ENCODE data around the gene MINK1.

DNA sequence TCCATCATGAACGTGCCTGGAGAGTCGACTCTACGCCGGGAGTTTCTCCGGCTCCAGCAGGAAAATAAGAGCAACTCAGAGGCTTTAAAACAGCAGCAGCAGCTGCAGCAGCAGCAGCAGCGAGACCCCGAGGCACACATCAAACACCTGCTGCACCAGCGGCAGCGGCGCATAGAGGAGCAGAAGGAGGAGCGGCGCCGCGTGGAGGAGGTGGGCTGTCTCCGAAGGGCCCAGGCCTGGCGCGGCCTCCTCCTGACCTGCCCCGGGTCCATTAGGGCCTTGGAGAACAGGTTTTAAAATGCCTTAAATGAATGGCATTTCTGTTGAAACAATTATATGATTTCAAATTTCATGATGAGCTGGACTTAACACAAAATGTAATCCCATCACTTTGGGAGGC lies 54.4 kb downstream of the MINK1 start:
- TF ChIP-seq, protein P1, sequence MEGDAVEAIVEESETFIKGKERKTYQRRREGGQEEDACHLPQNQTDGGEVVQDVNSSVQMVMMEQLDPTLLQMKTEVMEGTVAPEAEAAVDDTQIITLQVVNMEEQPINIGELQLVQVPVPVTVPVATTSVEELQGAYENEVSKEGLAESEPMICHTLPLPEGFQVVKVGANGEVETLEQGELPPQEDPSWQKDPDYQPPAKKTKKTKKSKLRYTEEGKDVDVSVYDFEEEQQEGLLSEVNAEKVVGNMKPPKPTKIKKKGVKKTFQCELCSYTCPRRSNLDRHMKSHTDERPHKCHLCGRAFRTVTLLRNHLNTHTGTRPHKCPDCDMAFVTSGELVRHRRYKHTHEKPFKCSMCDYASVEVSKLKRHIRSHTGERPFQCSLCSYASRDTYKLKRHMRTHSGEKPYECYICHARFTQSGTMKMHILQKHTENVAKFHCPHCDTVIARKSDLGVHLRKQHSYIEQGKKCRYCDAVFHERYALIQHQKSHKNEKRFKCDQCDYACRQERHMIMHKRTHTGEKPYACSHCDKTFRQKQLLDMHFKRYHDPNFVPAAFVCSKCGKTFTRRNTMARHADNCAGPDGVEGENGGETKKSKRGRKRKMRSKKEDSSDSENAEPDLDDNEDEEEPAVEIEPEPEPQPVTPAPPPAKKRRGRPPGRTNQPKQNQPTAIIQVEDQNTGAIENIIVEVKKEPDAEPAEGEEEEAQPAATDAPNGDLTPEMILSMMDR (IDR thresholded peaks at IDR 0.05) = no peak
- no peak for TF ChIP-seq EZH2 (IDR thresholded peaks at IDR 0.05; ENCODE audit: borderline replicate concordance, insufficient read depth, low read depth, low read length, poor library complexity, severe bottlenecking)
